Left renal pelvis (tissue), 4 donors: ENCODE measurements around the gene PTGS1. TPM values are rescaled to one million over a fixed set of nuclear protein-coding genes. Genes with fewer than 3 reads are reported as not detected.
"Not testable (repeated sequence)": the region's sequence is repeated elsewhere in the genome, so short reads cannot be mapped to it uniquely, and the experiment has no call there.

Experiments used
- DNase-seq, 4 donors: peaks; one replicate each; pipeline ENCODE4 v3.0.0-alpha.2; 2013; ENCODE audit warnings: low read depth in 4 of 4, low spot score in 3 of 4
- polyA plus RNA-seq, 4 donors: library from polyadenylated mRNA; unstranded; fragments of 120-200 nt; gene quantifications; one replicate each; pipeline ENCODE4 v1.2.1, GENCODE V29; 2013; ENCODE audit not compliant: insufficient read length in 4 of 4

PTGS1 gene
- polyA plus RNA-seq, 4 donors, result 3.2 to 6.7 (median 6.2) TPM

DNA sequence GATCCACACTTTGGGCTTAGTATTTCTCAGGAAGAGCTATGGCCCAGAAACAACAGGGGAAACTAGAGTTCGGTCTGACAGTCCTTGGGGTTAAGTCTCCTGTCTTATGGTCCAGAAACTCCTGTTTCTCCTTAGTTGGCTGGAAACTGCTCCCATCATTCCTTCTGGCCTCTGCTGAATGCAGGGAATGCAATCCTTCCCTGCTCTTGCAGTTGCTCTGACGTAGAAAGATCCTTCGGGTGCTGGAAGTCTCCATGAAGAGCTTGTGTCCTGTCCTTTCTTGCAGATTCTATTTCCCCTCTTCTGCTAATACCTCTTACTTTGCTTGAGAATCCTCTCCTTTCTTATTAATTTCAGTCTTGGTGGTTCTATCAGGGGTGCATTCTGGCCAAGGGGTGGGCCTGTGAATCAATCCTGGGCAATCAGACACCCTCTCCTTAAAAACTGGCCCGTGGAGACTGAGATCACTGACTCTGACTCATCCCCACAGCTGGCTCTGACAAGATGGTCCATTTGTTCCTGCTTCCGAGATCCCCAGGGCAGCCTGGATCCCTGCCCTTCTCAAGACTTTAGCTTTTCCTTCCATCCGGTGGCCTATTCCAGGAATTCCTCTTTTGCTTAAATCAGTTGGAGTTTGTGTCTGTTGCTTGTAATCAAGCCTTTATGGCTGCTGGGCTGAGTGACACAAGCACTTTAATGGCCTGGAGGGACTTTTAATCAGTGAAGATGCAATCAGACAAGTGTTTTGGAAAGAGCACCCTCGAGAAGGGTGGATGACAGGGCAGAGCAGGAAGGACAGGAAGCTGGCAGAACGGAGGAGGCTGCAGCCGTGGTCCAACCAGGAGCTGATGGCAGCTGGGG, 23.7 kb downstream of the PTGS1 start:
- no peak for DNase-seq

DNA sequence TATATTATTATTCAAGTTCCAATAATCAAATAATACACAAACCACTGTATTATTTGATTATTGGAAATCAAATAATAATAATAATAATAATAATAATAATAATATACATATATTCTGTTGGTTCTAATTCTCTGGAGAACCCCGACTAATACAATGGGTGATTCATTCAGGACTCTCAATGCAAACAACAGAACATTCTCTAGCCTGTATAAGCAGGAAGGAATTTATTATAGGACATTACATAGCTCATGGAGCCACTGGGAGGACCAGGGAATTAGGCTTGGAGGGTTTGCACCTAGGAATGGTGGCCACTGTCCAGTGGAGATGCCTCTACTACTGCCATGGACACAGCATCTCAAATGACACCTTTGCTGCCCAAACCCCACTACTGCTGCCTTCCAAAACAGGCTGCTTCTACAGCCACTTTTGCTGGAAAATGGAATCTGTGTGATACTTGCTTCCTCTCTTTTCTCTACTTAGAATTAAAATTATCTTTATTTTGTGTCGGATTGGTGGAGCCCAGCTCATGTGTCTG, 25.9 kb downstream of the PTGS1 start:
- no peak for DNase-seq

DNA sequence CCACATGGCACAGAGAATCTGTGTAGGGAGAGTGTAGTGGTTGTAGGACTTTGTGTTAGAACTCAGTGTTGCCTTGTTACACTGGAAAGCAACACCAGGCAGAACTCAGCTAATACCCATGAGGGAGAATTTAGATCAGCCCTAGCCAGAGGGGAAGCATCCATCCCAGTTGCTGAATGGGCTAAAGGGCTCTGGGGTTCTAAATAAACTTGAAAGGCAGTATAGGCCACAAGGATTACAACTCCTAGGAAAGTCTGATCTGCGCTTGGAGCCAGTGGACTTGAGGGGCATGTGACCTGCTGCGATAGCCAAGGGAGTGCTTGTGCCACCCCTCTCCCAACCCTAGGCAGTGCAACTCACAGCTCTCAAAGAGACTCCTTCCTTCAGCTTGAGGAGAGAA, 26.9 kb downstream of the PTGS1 start:
- no peak for DNase-seq

DNA sequence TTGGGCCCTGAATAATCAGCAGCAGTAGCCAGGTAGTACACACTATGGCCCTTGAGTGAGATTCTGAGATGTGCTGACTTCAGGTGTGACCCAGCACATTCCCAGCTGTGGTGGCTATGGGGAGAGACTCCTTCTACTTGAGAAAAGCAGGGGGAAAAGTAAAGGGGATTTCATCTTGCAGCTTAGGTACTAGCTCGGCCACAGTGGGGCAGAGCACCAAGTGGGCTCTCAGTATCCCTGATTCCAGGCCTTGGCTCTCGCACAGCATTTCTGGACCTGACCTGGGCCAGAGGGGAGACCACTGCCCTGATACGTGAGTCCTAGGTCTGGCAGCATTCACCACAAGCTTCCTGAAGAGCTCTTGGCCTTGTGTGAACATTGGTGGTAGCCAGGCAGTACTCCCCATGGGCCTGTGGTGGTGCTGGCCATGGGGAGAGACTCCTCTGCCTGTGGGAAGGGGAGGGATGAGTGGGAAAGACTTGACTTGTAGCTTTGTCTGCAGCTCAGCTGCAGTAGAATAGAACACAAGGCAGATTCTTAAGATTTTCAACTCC, 27.6 kb downstream of the PTGS1 start:
- no peak for DNase-seq

DNA sequence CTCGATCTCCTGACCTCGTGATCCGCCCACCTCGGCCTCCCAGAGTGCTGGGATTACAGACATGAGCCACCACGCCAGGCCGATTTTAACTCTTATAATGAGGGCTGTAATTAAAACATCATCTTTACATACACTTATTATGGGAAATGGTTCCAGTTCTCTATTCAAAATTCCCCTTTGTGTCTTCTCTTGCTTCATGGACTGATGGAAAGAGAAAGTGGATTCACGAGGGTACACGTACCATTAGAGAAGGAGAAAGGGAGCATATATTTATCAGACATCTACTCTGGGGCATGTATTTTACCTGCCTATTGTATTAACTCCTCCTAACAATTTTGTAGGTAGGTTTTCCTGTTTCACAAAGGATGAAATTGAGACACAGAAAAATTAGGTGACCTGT, 31.1 kb downstream of the PTGS1 start:
- DNase-seq, result no peak

DNA sequence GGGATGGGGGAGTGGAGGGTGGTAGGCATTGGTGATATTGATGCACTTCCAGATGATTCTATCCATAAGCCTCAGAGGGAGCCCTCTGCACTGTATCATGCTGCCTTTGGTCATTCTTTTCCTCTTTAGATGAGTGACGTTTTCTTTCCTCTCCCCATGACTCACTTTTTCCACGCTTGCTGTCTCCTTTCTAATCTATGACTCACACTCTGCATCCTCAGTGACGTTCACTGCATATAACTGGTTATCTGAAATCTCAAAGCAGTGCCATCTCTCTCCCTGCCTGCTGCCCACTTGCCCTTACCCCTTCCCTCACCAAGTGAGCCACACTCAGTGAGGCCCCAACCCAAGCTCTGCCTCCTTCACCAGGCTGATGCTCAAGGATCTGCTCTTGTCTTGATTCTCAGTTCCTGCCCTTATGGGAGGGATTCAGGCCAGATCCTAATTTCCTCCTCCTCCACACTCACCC, 31.6 kb downstream of the PTGS1 start:
- no peak for DNase-seq

DNA sequence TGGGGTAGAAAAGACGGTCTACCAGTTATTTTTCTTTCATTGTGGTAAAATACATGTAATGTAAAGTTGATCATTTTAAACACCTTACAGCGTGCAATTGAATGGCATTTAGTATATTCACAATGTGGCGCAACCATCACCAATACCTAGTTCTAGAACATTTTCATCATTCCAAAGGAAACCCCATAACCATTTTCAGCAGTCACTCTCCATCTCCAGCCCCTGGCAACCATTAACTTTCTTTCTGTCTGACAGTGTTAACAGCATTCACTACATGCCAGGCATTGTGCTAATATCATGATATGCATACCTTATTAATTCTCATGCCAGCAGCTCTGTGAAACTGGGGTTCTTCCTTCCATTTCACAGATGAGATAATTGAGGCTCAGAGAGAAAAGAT, 32.0 kb downstream of the PTGS1 start:
- no peak for DNase-seq

DNA sequence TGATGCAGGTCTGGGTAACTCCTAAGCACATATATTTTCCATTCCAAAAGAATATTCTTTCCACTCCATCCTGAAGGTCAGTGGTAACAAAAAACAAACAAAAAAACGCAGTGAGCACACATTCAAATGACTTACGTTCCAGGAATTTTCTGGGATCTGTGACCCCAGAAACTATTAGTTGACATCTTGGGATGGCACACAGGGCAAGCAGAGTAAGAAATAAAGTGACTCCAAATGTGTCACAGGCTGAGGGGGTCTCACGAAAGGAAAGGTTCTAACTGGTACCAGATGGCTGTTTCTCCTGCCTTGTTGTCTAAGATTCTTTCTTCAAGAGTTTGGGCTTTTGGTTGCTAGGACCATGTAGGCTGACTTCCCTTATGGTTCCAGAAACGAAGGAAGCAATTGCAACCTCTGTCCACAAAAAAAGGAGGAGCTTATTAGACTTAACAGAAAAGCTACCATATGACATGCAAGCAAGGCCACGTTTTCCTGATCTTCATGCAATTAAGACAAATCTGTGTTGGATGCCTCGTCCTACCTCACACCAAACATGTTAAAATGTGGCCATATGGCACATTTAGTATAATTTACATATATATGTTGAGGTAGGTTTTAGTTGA, 32.7 kb downstream of the PTGS1 start:
- DNase-seq, result no peak

DNA sequence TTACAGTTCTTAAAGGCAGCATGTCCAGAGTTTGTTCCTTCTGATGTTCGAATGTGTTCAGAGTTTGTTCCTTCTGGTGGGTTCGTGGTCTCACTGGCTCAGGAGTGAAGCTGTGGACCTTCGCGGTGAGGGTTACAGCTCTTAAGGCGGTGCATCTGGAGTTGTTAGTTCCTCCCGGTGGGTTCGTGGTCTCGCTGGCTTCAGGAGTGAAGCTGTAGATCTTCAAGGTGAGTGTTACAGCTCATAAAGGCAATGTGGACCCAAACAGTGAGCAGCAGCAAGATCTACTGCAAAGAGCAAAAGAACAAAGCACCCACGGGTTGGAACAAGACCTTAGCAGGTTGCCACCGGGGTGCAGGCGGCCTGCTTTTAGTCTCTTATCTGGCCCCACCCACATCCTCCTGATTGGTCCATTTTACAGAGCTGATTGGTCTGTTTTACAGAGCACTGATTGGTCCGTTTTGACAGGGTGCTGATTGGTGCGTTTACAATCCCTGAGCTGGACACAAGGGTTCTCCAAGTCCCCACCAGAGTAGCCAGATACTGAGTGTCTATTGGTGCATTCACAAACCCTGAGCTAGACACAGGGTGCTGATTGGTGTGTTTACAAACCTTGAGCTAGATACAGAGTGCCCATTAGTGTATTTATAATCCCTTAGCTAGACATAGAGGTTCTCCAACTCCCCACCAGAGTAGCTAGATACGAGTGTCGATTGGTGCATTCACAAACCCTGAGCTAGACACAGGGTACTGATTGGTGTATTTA, 34.7 kb downstream of the PTGS1 start:
- not testable (repeated sequence) for DNase-seq

DNA sequence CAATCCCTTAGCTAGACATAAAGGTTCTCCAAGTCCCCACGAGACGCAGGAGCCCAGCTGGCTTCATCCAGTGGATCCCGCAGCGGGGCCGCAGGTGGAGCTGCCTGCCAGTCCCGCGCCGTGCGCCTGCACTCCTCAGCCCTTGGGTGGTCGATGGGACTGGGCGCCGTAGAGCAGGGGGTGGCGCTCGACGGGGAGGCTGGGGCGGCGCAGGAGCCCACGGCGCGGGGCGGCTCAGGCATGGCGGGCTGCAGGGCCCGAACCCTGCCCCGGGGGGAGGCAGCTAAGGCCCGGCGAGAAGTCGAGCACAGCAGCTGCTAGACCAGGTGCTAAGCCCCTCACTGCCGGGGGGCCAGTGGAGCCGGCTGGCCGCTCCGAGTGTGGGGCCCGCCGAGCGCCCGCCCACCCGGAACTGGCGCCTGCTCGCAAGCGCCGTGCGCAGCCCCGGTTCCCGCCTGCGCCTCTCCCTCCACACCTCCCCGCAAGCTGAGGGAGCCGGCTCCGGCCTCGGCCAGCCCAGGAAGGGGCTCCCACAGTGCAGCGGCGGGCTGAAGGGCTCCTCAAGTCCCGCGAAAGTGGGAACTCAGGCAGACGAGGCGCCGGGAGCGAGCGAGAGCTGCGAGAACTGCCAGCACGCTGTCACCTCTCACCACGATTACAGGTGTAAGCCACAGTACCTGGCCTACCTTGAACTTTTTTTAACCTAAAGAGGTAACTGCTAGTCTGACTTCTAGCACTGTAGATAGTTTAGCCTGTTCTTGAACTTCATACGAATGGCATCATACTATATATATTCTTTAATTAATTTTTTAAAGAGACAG, 35.5 kb downstream of the PTGS1 start:
- no peak for DNase-seq

DNA sequence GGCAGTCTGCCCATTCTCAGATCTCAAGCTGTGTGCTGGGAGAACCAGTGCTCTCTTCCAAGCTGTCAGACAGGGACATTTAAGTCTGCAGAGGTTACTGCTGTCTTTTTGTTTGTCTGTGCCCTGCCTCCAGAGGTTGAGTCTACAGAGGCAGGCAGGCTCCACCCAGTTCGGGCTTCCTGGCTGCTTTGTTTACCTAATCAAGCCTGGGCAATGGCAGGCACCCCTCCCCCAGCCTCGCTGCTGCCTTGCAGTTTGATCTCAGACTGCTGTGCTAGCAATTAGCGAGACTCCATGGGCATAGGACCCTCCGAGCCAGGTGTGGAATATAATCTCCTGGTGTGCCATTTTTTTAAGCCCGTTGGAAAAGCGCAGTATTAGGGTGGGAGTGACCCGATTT, 43.3 kb downstream of the PTGS1 start:
- DNase-seq, result not testable (repeated sequence)

DNA sequence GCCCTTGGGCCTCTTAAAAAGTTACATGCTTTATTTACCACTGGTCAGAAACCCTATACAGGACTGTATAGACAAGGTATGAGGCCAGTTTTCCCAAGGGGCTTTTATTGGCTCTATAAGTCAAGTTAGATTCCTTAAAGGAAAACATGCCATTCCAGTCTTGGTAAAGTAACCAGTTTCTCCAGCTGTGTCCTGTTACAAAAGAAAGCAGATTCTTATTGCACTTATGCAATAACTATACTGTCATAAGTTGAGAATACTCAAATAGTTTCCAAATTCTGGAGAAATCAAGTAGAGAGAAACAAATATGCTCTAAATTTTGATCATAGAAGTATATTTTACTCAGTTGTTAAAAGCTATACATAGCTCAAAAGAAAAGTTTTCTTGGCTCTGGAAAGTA, 47.2 kb downstream of the PTGS1 start:
- no peak for DNase-seq

DNA sequence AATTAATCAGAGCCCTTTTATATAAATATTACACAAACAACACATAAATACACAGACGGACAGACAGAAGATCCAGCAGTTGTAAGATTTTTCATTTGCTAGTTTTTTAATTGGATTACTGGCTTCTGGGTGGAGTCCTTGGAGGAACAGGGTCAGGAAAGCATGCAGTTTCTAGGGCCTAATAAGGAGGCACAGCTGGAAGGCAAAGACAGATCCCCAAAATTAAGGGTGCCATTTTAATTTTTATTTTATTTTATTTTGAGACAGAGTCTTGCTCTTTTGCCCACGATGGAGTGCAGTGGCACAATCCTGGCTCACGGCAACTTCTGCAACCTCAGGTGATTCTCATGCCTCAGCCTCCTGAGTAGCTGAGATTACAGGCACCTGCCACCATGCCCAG, 49.5 kb downstream of the PTGS1 start:
- no peak for DNase-seq

DNA sequence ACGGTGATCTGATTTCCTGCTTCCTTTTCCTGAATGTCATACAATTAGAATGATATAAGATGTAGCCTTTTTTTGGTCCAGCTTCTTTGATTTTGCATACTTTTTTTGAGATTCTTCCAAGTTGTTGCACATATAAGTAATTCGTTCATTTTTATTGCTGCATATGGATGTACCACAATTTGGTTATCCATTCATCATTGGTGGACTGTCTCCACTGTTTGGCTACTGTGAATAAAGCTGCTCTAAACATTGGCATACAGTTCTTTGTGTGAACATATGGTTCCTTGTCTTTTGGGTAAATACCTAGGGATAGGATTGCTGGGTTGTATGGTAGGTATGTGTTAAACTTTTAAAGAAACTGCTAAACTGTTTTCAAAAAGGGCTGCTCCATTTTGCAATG, 54.3 kb downstream of the PTGS1 start:
- no peak for DNase-seq

DNA sequence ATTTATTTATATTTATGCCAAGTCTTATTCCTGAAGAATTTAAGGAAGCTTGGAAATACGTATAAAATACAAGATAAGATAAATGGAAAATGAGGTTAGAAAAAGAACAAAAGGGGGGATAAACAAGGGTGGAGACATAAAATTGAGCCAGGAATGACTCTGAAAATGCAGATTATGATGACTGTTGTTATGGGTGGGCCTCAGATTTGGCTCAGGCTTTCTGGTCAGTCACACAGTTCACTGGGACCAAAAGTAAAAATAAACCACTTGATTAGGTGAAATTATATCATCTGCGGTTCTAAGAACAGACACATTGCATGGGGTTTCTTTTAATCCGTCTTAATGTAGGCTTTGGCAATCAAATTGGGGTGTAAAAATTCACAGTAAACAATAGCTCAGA, 55.9 kb downstream of the PTGS1 start:
- DNase-seq, result no peak

DNA sequence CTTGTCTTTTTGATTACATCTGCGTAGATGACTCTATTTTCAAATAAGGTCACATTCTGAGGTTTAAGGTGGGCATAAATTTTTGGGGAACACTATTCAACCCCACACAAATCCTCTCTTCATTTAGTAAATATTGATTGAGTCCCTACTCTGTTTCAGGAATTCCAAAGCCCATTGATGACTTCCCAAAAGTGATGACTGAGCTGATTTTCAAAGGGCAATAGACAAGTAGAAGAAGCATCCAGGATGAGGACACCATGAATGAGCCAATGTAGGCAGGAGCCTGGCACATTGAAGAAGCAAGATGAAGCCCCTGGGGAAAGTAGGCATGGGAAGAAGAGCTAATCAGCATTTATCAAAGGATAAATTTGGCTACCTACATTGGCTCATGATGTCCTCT, 71.7 kb downstream of the PTGS1 start:
- no peak for DNase-seq

DNA sequence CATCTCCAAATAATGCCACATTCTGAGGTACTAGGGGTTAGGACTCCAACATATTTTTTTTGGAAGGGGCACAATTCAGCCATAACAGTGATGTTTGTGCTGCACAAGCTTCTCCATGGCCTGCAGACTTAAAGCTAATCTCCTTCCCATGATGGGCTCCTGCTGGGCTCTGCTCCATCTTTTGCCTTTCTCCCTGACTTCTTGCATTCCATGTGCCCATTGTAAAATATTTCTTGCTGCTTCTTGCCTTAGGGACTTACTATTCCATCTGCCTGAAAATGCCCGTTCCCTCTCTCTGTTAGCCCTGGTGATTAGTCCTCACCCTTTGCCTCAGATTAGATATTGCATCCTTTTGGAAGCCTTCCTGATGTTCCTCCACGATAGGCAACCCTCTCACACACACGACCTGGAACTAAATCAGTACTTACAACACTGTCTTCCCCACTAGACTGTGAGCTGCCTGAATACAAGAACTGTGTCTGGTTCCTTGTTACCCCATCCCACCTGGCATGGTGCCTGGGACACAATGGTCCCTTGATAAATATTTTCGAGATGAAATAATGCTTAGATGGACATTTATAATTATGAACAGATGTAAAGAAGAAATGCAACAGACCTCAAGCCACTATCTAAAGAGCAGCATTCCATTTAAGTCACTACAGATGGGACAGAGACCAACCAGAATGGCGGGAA, 73.4 kb downstream of the PTGS1 start:
- no peak for DNase-seq
